ENCODE data around the gene DGAT2. TPM values are rescaled to one million over a fixed set of nuclear protein-coding genes. Genes with fewer than 3 reads are reported as not detected.

DGAT2 gene, protein sequence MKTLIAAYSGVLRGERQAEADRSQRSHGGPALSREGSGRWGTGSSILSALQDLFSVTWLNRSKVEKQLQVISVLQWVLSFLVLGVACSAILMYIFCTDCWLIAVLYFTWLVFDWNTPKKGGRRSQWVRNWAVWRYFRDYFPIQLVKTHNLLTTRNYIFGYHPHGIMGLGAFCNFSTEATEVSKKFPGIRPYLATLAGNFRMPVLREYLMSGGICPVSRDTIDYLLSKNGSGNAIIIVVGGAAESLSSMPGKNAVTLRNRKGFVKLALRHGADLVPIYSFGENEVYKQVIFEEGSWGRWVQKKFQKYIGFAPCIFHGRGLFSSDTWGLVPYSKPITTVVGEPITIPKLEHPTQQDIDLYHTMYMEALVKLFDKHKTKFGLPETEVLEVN
- total RNA-seq = under 1 TPM; 0.65 to 0.86 TPM

DNA sequence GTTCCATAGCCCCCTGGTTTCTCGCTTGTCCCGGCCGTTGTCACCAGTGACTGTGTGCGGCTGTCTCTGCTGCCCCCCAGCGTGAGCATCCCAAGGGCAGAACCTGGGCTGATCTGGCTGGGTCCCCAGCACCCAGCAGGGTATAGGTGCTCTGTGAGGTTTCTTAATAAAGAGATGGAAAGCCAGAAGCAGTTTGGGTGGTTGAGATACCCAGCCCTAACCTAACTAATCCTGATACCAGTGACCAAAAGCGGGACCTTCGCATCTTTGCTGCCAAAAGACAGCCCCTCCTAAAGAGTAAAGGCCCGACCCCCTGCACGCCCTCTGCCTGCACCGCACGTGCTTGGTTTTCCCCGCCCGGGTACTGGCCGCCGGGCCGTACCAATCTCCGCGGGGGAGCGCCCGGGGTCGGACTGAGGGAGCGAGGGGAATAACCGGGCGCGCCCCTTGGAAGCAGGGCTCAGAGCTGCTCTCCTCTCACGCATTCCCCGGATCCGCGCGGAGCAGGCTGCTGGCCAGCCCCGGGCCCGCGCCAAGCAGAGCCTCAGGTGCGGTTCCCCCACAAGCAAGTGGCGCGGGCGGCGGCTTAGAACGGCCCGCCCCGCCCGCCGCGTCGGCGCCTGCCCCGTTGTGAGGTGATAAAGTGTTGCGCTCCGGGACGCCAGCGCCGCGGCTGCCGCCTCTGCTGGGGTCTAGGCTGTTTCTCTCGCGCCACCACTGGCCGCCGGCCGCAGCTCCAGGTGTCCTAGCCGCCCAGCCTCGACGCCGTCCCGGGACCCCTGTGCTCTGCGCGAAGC, at the start of gene DGAT2:
Gene DGAT2, plus strand, starts transcription at position 667 of the 797 bp plus-strand sequence. CDS start 214 bp downstream, outside the sequence.
- H3K36me3 Mint-ChIP-seq = no peaks in the 10 kb centered on the region
- peaks cover 19% of the 10 kb centered on the region for H3K4me1 Mint-ChIP-seq
- peak within 1 kb of the TSS; percentile 75 for H3K27ac Mint-ChIP-seq
- H3K27me3 Mint-ChIP-seq = peaks cover 22% of the 10 kb centered on the region
- DNase-seq = peak; percentile 83
- ATAC-seq (ENCODE audit: low read depth) = peak; percentile 90
- POLR2A ChIA-PET = no interaction called here
- H3K4me3 Mint-ChIP-seq = peak within 1 kb of the TSS; percentile 73
- no peaks in the 10 kb centered on the region for H3K9me3 Mint-ChIP-seq

DNA sequence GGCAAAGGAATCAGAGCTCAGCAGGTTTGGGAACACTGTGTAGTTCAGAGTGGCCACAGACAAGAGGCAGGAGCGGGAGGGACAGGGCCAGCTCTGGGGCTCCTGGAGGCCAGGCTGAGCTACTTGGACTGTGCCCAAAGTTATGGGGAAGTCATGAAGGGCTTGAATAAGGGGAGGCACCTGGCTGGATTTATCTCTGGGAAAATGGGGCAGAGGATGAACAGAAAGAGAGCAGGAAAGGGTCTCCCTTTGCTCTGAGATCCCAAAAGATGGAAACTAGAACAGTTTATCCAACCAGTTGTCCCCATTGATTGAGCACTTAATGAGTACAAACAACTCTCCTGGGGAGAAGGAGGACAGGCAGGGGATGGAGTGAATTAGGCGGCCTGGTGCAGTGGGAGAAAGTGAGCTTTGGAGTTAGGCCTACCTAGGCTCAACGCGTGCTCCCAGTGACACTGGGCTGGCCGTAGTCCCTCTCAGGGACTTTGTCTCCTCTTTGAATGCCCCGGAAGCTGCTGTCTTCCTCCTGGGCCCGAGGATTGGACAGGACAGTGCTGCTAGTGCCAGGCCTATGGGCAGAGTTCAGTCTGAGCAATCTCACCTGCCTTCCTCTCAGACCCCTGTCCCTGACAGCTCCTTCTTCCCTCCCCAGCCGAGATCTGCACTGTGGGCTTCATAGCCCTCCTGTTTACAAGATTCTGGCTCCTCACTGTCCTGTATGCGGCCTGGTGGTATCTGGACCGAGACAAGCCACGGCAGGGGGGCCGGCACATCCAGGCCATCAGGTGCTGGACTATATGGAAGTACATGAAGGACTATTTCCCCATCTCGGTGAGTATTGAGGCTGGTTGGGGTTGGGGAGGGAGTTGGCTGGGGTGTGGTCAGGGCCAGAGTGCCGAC, 49.0 kb upstream of the DGAT2 start:
- ATAC-seq (ENCODE audit: low read depth) = no peak
- POLR2A ChIA-PET = no interaction called here
- no peak overlapping the region for H3K27ac Mint-ChIP-seq

DNA sequence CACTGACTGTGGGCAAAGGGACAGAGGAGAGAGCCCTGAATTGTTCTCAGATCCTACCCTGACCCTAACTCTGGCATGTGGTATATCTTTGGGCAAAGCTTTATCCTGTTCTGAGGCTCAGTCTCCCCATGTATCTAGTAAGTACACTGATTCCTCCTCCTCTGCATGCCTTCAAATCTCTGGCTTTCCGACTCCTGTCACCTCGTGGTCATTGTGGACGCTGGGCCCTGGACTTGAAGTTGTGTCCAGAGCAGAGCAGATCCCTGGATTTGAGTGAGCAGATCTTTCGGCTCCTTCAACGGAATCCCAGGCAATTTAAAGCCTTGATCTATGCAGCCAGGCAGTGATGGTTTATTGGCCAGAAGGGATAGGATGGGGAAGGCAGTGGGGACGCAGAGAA, 47.9 kb upstream of the DGAT2 start:
- no peak overlapping the region for H3K27ac Mint-ChIP-seq
- peaks cover 2% of the 10 kb centered on the region for H3K4me1 Mint-ChIP-seq
- ATAC-seq (ENCODE audit: low read depth) = no peak
- H3K4me3 Mint-ChIP-seq = no peak overlapping the region
- no peak for DNase-seq
- POLR2A ChIA-PET = no interaction called here
- H3K27me3 Mint-ChIP-seq = peaks cover 6% of the 10 kb centered on the region
- no peaks in the 10 kb centered on the region for H3K36me3 Mint-ChIP-seq
- H3K9me3 Mint-ChIP-seq = no peaks in the 10 kb centered on the region

More for the DNA sequence above, 49.0 kb upstream of the DGAT2 start:
- Mint-ChIP-seq H3K36me3 (no peaks in the 10 kb centered on the region), H3K9me3 (no peaks in the 10 kb centered on the region), H3K4me3 (no peak overlapping the region), H3K4me1 (peaks cover 2% of the 10 kb centered on the region), H3K27me3 (peaks cover 6% of the 10 kb centered on the region)
- DNase-seq = no peak

DNA sequence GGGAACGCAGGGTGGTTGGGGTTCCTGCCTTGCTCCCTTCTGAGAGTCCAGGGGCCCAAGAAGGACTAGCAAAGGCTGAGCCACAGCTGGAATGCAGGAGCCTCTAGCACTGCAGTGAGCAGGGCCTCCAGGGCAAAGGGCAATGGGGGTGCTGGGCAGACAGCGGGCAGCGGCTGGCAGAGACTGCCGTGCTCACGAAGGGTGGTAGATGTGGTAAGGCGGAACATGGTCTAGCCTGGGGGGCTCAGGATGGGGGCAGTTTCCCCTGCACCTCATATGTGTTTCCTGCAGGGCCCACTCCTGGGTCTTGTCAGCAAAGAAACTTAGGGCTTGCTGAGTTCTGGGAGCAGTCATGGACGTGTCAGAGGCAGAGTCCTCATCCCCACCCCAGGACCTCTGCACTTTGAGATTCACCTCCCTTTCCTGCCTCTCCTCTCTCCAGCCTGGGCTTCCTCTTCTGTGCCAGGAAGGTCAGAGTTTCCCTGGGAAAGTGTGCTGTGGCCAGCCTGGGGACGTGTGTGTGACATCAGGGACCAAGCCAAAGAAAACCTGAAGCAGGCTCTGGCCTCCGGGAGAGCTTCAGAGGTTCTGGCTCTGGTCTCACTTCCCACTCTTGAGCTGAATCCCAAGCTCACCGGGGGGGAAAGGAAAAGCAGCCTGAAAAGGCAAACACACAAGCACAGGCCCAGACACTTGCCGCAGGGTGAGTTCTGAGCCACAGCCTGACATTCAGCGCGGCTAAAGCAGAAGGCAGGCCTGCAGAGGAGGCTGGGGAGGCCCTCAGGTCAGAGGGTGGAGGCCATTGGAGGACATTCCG, 46.5 kb upstream of the DGAT2 start:
- Mint-ChIP-seq H3K36me3 (no peaks in the 10 kb centered on the region), H3K27ac (no peak overlapping the region), H3K27me3 (peaks cover 6% of the 10 kb centered on the region), H3K4me3 (no peak overlapping the region), H3K9me3 (no peaks in the 10 kb centered on the region), H3K4me1 (peaks cover 2% of the 10 kb centered on the region)
- POLR2A ChIA-PET = no interaction called here
- ATAC-seq (ENCODE audit: low read depth) = no peak
- no peak for DNase-seq

DNA sequence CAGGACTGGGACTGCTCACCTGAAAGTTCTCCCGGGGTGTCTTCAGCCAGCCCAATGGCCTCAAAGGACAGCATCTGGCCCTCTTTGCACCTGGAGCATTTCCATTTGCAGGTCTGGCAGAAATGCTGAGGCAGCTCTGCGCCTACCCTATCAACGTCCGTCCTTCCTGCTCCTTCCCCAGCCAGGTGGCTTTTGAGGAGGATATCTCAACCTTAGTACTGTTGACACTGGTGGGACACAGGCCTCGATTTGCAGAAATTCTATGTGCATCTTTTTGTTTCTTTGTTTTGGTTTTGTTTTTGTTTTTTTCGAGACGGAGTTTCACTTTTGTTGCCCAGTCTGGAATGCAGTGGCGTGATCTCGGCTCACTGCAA, 45.9 kb upstream of the DGAT2 start:
- POLR2A ChIA-PET = no interaction called here
- peaks cover 6% of the 10 kb centered on the region for H3K27me3 Mint-ChIP-seq
- H3K36me3 Mint-ChIP-seq = no peaks in the 10 kb centered on the region
- peaks cover 2% of the 10 kb centered on the region for H3K4me1 Mint-ChIP-seq
- no peaks in the 10 kb centered on the region for H3K9me3 Mint-ChIP-seq
- H3K4me3 Mint-ChIP-seq = no peak overlapping the region
- ATAC-seq (ENCODE audit: low read depth) (no peak), DNase-seq (no peak)
- no peak overlapping the region for H3K27ac Mint-ChIP-seq

DNA sequence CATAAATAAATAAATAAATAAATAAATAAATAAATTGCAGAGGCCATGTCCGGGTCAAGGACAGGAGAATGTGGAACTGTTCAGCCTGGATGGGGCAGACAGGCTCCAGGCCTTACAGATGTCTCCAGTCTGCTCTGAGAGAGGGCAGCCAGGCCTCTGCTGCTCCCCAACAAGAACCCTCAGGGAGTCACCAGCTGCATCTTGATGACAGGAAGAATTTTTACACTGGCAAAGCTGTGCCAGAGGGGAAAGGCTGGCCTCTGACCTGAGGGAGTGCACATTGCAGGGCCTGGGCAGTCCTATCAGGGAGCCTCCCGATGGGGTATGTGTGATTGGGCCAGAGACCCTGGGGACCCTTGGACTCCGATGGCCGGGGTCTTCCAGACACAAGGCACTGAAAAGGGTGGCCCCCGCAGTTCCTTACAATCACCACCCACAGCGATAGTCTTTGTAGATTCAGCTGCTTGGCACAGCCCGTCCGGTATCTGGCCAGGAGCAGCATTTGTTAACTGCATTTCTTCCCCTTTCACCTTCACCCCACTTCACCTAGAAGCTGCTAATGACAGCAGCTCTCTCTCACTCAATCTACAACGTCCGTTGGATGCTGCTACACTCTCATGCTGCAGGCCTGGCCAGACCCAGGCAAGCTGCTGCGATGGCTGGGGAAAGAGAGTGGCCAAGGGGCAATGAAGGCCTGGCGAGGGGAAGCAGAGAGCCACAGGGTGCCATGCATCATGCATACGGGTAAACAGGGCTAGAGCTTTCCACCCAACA, 42.8 kb upstream of the DGAT2 start:
- no peaks in the 10 kb centered on the region for H3K9me3 Mint-ChIP-seq
- peaks cover 2% of the 10 kb centered on the region for H3K27me3 Mint-ChIP-seq
- peaks cover 2% of the 10 kb centered on the region for H3K4me1 Mint-ChIP-seq
- no peak for DNase-seq
- no peak for ATAC-seq (ENCODE audit: low read depth)
- H3K27ac Mint-ChIP-seq = no peak overlapping the region
- no peaks in the 10 kb centered on the region for H3K36me3 Mint-ChIP-seq
- POLR2A ChIA-PET = no interaction called here
- H3K4me3 Mint-ChIP-seq = no peak overlapping the region

DNA sequence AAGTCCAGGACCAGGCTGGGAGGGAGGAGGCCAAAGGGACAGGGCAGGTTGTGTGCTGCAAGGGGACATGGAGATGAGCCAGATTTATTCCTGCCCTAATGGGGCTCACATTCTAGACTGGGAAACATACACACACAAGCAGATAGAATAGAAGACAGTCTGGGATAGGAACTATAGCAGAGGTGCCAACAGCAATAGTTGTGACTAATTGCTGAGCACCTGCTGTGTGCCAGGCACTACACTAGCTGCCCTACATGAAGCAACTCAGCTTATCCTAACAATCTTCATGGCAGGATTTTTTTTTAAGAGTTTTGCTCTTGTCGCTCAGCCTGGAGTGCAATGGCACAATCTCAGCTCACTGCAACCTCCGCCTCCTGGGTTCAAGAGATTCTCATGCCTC, 39.6 kb upstream of the DGAT2 start:
- POLR2A ChIA-PET = no interaction called here
- no peak overlapping the region for H3K27ac Mint-ChIP-seq

DNA sequence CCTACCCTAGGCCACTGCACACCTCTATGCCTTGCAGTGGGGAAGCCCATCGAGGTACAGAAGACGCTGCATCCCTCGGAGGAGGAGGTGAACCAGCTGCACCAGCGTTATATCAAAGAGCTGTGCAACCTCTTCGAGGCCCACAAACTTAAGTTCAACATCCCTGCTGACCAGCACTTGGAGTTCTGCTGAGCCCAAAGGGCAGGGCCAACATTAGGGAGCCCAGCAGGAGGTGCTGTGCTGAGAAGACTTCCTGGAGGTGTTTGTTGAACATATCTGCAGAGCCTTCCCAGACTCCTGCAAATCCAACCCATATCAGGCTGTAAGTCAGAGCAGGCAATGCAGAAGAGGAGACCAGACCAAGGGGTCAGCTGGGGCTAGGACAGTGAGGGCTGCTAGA, 37.5 kb upstream of the DGAT2 start:
- peaks cover 3% of the 10 kb centered on the region for H3K4me1 Mint-ChIP-seq
- DNase-seq (no peak), ATAC-seq (ENCODE audit: low read depth) (no peak)
- H3K9me3 Mint-ChIP-seq = no peaks in the 10 kb centered on the region
- POLR2A ChIA-PET = no interaction called here
- H3K36me3 Mint-ChIP-seq = no peaks in the 10 kb centered on the region
- H3K27me3 Mint-ChIP-seq = peaks cover 3% of the 10 kb centered on the region
- H3K4me3 Mint-ChIP-seq = no peak overlapping the region
- H3K27ac Mint-ChIP-seq = no peak overlapping the region

More for the DNA sequence above, 39.6 kb upstream of the DGAT2 start:
- H3K4me3 Mint-ChIP-seq = no peak overlapping the region
- H3K4me1 Mint-ChIP-seq = no peaks in the 10 kb centered on the region
- no peaks in the 10 kb centered on the region for H3K27me3 Mint-ChIP-seq
- H3K9me3 Mint-ChIP-seq = no peaks in the 10 kb centered on the region
- no peak for ATAC-seq (ENCODE audit: low read depth)
- DNase-seq = no peak
- H3K36me3 Mint-ChIP-seq = no peaks in the 10 kb centered on the region

DNA sequence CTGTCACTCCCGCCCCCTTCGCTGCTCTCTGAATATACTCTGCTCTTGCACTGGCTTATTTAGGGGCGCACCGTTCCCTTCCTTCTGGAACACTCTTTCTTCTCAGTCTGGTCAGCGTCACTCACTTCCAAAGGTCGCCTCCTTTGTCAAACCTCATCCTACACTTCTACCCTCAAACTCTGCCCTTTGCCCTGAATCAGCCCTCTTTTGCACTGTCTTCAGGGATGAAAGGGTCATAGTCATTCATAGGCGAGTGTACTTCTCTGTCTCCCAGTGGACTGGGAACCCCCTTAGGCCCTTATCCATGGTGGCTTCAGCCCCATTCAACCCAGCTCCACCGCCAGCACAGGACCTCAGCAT, 35.5 kb upstream of the DGAT2 start:
- DNase-seq (no peak), ATAC-seq (ENCODE audit: low read depth) (no peak)
- H3K36me3 Mint-ChIP-seq = no peaks in the 10 kb centered on the region
- H3K27ac Mint-ChIP-seq = no peak overlapping the region
- no peaks in the 10 kb centered on the region for H3K9me3 Mint-ChIP-seq
- POLR2A ChIA-PET = no interaction called here
- no peak overlapping the region for H3K4me3 Mint-ChIP-seq
- H3K27me3 Mint-ChIP-seq = peaks cover 3% of the 10 kb centered on the region
- peaks cover 3% of the 10 kb centered on the region for H3K4me1 Mint-ChIP-seq

DNA sequence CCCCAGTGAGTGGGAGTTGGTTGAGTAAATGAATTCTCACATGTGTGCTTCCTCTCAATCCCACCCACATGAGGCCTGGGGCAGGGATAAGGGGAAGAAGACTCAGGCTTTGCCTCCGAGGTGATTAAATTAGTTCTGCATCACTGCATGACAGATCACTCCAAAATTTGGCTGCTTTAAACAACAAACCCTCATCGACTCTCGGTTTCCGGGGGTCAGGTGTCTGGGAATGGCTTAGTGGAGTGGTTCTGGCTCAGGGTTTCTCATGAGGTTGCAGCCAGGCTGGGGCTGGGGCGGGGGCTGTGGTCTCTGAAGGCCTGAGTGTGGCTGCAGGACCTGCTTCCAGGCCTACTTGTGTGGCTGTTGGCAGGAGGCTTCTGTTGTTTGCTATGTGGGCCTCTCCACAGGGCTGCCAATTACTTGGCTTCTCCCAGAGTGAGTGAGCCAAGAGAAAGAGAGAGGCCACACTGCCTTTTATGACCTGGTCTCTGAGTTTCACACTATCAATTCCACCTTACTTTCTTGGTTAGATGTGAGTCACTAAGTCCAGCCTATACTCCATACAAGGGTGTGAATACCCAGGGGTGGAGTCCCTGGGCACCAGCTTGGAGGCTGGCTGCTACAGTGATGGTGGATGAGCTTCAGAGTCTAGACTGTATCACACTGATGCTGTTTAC, 35.0 kb upstream of the DGAT2 start:
- Mint-ChIP-seq H3K27ac (no peak overlapping the region), H3K4me1 (peaks cover 3% of the 10 kb centered on the region), H3K27me3 (peaks cover 5% of the 10 kb centered on the region), H3K36me3 (no peaks in the 10 kb centered on the region), H3K4me3 (no peak overlapping the region), H3K9me3 (no peaks in the 10 kb centered on the region)
- DNase-seq = no peak
- ATAC-seq (ENCODE audit: low read depth) = no peak
- POLR2A ChIA-PET = no interaction called here

DNA sequence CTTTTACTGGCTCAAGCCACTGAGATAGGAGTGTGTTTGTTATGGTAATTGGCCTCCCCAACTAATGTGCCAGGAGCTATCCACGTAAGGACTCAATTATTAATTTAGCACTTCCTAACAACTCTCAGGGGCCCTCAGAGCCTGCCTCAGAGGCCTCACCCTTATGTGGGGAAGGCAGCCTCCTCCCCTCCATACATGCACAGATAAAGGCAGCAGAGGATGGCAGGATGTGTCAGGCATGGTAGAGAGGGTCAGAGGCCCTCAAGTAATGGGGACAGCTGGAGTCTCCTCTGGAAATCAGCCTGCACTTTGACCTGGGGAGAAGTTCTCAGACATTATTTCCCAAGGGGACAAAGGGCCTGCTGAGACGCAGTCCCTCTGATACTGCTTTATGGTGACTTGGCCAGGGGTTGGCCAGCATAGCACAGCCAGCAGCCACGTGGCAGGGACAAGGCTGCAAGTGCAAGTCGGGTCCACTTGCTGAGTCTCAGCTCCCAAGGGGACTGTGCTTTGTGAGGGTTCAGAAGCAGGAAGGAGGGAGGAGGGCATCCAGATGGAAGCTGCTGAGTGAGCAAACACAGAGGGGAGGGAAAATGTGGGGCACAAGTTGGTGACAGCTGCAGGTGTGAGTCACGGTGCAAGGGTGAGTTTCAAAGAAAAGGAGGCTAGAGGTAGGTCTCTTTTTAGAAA, 33.9 kb upstream of the DGAT2 start:
- POLR2A ChIA-PET = no interaction called here

More for the DNA sequence above, 33.9 kb upstream of the DGAT2 start:
- peaks cover 3% of the 10 kb centered on the region for H3K4me1 Mint-ChIP-seq
- ATAC-seq (ENCODE audit: low read depth) = no peak
- H3K9me3 Mint-ChIP-seq = no peaks in the 10 kb centered on the region
- DNase-seq = no peak
- H3K27me3 Mint-ChIP-seq = peaks cover 12% of the 10 kb centered on the region
- no peak overlapping the region for H3K27ac Mint-ChIP-seq
- H3K4me3 Mint-ChIP-seq = no peak overlapping the region
- no peaks in the 10 kb centered on the region for H3K36me3 Mint-ChIP-seq

All from activated naive CD8-positive, alpha-beta T cell treated with anti-CD3 and anti-CD28 coated beads, Interleukin-2, amount 10 ng/mL, durations not matched to agents 7 days and 5 days (primary cell).